HG02642 (cell line): ENCODE measurements around the gene SYNPO2.

Source experiments
- ATAC-seq: cut with Tn5 transposase; IDR thresholded peaks from one replicate; pipeline ENCODE4 v1.9.1; 2021; ENCODE audit warnings: mild to moderate bottlenecking; ENCODE audit not compliant: unreplicated experiment, poor library complexity

The SYNPO2 gene

DNA sequence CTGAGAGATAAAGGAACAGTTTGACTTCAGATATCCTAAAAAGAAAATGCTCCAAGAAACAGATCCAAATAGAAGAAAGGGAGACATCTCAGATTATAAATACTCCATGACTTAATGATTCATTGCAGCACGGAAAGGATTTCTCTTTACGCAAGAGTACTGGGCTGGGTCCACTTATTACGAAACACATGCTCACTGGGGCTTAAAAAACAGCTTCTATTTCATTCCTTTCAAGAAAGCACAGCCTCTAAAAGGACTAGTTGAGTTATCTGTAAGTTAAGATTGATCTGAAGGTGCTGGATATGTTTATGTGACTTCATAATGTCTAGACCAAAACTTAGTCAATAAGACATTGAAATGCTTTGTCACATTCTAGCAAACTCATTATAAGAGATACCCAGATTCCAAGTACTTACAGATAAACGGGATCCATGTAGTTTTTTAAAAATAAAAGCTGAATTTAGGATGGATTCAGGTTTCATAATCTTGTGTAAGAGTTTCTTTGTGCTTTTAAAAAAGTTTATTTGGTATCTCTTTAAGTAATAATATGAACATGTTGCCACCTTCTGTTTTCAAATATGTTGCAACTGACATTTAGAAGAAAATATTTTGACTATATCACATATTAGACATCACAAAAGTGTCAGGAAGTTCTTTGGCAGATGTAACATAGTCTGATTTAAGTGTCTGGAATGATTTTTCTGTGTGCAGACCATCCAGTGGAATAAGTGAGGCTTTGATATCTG is 137.4 kb downstream of the SYNPO2 start:
- ATAC-seq: no peak

DNA sequence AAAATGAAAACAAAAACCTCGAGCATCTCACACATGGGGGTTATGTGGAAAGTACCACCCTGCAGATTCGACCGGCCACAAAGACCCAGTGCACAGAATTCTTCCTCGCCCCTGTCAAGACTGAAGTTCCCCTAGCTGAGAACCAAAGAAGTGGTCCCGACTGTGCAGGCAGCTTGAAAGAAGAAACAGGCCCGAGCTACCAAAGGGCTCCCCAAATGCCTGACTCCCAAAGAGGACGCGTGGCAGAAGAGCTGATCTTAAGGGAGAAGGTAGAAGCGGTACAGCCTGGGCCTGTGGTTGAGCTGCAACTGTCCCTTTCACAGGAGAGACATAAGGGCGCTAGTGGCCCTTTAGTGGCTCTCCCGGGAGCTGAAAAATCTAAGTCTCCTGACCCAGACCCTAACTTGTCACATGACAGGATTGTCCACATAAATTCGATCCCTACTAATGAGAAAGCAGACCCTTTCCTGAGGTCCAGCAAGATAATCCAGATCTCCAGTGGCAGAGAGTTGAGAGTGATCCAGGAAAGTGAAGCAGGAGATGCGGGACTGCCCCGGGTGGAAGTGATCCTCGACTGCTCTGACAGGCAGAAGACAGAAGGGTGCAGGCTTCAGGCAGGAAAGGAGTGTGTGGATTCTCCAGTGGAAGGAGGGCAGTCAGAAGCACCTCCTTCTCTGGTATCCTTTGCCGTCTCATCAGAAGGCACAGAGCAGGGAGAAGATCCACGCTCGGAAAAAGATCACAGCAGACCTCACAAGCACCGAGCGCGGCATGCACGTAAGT is 138.2 kb downstream of the SYNPO2 start:
- ATAC-seq: no peak

DNA sequence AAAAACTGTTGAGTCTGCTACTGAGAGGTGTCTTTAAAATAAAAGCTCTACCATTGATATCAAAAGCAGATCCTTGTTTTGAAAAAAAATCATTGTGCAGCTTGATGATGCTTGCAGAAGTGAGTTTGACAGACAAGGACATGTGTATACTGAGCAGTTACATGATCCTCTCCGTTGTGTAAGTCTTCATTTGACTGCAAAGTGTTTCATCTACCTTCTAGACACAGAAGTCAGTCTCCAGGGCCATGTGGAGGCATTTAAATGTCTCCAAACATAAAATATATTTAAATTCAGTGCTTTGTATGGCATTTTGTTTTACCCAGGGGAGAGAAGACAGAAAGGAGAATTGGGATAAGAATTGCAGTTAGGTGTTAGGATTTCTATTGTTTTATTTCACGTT is 139.2 kb downstream of the SYNPO2 start:
- ATAC-seq: no peak

DNA sequence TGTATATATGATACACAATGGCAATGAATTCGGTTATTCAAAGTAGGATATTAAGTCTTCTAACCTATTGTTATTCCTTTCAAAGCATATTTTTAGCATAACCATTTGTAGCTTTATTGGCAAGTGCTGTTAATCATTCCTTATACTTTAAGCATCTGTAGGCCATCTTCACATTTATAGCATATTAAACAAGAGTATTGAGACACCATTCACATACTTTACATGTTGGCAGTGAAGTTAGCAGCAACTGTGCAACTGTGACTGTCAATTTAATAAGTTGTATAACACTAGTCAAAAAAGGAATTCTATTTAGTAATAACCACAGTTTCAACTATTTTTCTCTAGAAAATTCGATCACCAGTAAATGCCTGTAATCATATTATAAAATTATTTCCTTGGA is 139.6 kb downstream of the SYNPO2 start:
- no peak for ATAC-seq

DNA sequence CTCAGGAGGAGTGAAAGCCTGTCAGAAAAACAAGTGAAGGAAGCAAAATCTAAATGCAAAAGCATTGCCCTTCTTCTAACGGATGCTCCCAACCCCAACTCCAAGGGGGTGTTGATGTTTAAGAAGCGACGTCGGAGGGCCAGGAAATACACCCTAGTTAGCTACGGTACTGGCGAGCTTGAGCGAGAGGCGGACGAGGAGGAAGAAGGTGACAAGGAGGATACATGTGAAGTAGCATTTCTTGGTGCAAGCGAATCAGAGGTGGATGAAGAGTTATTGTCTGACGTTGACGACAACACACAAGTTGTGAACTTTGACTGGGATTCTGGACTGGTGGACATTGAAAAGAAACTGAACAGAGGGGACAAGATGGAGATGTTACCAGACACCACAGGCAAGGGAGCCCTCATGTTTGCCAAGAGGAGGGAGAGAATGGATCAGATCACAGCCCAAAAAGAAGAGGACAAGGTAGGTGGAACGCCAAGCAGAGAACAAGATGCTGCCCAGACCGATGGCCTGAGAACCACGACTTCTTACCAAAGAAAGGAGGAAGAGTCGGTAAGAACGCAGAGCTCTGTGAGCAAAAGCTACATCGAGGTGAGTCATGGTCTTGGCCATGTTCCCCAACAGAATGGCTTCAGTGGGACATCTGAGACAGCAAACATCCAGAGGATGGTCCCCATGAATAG is 141.3 kb downstream of the SYNPO2 start:
- no peak for ATAC-seq

DNA sequence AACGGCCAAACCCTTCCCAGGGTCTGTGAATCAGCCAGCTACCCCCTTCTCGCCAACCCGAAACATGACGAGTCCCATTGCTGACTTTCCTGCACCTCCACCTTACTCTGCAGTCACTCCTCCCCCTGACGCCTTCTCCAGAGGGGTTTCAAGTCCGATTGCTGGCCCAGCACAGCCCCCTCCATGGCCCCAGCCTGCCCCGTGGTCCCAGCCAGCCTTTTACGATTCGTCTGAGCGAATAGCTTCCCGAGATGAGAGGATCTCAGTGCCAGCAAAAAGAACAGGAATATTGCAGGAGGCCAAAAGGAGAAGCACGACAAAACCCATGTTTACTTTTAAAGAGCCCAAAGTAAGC is 141.9 kb downstream of the SYNPO2 start:
- no peak for ATAC-seq

DNA sequence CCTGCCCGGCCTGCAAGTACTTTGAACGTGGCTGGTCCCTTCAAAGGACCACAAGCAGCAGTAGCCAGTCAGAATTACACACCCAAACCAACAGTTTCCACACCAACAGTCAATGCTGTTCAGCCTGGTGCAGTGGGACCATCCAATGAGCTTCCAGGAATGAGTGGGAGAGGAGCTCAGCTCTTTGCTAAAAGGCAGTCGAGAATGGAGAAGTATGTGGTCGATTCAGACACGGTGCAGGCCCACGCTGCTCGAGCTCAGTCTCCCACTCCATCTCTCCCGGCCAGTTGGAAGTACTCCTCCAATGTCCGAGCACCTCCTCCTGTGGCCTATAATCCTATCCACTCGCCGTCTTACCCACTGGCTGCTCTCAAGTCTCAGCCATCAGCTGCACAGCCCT is 142.6 kb downstream of the SYNPO2 start:
- no peak for ATAC-seq

DNA sequence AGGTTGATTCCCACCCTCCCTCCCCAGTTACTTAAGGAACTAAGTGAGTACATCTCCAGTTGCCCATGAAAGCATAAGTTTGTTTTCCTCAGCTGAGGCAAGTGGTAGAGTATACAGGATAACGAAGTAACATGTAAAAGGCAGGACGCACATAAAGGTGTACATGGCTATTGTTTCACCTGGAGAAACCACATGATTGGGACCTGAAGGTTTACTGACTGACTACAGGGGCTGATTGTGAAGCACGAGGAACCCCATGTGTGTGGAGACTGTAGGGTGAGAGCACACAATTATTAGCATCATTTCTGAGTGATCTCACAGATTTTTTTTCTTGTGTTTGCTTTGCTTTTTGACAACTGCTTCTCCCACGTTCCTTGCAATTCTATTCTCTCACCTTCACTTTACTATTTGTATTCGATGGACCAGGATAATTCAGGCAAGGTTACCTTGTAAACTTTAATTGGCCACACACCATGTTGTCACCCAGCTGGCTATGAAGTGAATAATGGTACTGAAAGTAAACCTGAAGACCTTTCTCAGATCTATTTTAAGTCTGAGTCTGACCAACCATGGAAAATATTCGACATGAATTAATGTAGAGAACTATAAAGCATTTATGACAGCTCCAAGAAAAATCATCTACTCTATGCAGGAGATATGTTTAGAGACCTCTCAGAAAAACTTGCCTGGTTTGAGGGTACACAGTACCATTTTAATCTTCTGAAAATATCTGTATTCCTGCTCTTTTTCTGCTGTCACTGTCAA is 144.4 kb downstream of the SYNPO2 start:
- peak; percentile 54 for ATAC-seq

DNA sequence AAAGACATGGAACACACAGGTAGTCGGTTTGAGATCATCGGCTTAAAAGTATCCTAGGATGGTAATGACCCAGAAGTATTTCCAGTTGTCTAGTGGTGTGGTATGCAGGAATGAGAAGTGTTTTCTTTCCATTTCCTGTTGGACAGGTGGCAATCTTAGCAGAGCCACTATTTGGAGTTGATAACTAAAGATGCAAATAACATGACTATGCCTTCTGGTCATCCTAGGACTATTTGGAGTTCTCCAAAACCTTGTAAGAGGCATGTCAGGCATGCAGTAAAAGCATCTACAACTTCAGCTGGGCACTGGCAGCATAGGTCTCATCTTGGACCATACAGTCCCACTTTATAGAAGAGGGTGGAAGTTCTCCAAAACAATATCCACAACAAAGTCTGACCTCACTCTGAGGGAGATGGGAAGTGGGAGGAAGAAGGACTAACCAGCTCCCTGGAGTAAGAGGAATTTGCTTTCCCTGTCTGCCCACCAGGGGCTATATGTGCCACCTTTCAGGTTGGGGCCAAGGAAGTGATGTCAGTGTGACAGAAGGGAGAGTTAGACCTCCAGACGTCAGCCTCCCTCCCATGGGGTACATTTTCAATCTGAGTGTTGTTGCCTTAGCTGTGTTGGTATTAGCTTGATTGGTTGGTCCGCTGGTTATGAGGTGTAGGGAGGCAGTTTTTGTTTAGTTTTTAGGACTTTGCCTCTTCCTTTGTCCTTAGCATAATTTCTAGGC is 145.8 kb downstream of the SYNPO2 start:
- ATAC-seq: no peak

DNA sequence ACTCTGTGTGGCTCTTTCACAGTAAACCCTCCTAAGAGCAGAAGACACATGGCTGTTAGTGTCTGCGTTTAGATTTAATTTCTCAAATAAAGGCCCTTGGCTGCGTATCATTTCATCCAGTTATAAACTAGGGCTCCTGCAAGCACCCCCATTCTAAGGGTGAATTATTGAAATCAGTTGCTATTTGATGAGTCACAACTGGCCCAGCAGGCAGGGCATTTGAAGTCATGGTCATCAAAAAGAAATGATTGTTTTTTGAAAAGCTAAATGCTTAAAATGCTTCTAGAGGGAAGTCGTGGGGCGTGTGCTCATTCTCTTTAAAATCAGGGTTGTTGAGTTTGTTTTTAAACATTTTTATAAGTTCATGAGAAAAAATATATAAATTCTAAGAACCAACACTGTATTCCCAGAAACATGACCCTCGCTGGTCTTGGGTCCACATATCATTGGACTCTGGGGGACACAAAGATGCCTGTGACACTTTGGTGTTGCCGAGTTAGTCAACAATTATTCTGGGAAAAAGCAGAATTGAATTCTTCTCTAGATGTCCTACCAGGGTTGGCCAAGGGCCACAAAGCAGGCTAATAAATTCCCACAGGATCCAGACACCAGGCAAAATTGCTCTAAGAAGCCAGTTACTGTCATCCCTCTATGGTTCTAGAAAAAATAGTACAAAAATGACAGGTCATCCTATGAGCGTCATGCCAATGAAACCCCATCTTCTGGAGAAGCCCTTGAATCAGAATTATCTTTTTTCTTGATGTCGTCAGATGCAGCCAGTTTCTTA is 147.5 kb downstream of the SYNPO2 start:
- no peak for ATAC-seq

DNA sequence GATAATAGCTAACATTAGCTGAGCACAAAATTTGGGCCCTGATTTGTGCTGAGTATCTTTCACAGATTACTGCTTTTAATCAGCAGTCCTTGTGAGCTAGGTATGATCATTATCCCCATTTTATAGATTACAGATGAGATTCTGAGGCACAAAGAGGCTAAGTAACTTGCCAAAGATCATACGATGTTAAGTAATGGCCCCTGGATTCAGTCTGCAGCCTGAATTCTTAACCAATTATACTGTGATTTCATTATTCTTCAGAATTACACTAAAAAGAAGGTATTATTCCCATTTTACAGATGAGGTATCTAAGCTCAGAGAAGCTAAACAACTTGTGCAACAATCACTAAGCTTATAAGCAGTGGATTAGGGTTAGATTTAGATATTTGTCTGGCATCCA is 149.1 kb downstream of the SYNPO2 start:
- no peak for ATAC-seq

DNA sequence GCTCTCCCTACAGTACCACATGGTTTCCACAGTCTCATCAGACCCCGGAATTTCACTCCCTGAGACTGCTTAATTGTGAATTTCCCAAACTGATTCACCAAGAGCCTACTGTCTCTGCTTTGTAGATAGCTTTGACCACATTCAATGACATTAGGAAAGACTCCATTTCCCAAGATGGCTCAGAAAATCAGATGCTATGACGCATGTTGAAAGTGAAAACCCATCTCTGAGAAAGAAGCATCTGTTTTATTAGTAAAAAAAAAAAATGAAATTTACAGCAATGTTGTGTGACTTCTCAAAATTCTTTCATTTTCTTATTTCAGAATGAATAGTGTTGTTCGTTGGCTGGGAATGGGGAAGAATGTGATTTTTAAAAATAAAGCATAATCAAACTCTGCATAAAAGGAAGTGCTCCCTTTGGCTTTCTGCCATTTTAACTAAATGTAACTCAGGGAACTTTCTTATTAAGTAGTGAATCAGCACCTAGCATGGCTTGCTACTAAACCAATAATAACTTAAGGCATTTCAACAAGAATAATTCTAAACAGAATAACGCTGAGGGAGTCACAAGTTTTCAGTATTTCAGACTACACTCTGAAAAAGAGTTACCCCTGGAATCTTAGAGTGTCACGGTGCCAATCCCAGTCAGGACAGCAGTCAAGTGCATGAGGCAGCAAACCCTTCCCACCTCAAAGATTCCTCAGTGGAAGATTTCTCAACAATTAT is 149.6 kb downstream of the SYNPO2 start:
- peak; percentile 46 for ATAC-seq

DNA sequence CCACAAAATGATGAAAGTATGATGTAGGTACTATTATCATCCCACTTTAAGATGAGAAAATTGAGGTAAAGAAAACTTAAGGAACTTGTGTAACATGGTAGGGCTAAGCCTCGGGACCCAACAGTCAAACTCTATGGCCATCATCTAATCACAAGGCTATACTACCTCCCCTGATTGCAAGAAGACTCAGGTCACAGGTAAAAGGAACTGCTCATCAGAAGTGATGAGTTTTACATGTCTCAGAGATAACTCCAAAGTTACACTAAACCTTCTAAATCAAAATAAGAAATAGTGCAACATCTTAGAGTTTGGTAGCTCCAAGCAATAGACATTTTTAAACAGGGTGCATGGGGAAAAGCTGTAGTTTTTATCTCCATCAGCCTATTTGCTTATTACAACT is 150.5 kb downstream of the SYNPO2 start:
- ATAC-seq: no peak

DNA sequence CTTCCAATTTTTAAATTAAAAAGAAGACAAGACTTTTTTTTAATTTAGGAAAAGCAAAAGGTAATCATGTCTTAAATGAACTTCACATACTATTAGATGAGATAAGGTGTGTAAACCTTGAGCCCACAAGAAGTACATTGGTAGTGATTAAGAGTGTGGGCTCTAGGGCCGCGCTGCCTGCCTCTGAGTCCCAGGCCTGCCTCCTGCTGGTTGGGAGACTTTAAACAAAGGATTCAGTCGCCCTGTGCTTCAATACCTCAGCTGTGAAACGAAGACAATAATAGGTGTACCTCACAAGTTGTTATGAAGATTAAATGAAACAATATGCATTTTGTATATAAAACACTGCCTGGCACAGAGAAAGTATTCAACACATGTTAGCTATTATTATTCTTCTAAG is 151.1 kb downstream of the SYNPO2 start:
- ATAC-seq: no peak

DNA sequence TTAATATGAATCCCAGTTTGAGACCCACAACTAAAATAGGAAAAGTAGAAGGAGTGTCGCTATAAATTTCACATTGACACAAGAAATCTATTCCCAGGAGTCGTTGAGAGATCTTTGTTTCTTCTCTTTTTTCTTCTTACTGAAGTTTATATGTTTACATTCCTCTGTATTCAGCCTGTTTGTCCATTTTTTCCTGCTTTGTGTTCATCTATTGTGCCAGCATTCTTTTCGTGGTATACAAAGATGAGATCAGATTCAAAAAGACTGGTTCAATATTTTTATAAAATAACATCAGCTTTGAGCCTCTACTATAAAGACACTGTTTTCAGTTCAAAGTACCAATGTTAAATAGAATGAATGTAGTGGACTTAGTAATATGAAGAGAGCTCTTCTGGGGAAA is 151.6 kb downstream of the SYNPO2 start:
- no peak for ATAC-seq

DNA sequence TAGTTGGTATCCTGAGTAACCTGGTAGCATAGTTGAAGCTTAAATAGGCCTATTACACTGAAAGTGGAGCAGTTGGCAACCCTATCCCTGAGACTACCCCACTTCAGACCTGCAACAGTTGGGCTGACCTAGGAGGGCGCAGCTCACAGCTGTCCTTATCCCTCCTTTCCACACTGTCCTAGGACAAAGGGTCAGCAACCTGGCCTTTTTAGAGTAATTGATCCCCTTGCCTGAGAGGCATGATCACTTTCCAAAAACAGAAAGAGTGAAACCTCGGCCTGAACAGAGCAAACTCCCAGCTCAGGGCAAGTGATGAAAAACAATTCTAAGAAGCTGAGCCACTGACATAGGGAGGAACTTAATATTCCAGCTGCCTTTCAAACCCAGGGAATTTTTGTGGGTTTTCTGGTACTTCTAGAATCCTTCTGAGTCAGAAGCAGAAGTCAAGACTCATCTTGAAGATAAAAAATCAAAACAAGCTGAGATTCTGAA is 152.1 kb downstream of the SYNPO2 start:
- no peak for ATAC-seq

DNA sequence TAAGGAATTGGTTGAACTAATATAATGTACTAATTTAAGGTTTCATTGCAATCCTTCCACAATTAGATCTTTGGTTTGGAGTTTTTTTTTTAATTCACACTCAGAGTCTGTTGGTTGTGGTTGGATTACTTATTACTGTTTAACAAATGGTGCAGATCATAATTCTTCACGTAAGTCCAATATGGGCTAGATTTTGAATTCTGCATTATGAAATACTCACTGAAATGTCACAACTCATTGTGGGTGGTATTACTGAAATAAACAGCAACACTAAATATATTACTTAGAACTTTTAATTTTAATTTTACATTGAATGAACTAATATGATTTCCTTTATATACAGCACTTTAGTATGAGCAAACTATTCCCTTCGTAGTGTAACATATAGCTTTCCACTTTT is 152.7 kb downstream of the SYNPO2 start:
- ATAC-seq: no peak

DNA sequence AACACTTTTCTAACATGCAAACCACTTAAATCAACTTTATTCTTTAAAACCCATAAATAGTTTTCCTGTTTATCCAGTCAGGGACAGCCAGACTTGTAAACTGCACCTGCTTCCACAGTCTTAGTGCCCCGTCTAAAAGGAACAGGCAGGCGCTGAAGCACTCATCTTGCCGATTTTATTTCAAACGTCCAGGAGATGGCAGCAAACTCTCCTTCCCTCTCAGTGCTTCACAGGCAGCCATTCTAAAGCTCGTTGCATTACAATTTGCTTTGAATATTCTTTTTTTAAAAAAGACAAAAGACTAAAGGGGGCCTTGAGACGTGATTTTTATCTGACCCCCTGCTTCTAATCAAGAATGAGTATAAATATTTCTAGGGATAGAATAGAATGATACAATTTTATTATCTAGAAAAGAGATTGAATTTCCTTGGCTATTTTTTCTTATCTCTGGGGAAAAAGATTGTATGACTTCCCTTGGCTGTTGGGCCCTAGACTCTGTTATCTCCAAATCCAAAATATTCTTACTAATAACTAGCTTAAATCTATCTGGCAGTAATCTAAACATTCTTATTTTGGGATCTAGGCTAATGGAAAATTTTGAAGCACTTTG is 153.4 kb downstream of the SYNPO2 start:
- ATAC-seq: peak; percentile 87
